ENCODE results near the gene SP5.

Gene SP5

GRCh38 chr2:170716851-170717598, 1.9 kb downstream of the SP5 start:
- H3K27ac ChIP-seq: no peak overlapping the region

GRCh38 chr2:170717599-170717963, 2.4 kb downstream of the SP5 start:
- TF ChIP-seq CTCF (conservative IDR thresholded peaks at IDR 0.05): no peak
- no peak overlapping the region for H3K27ac ChIP-seq

More at GRCh38 chr2:170716851-170717598, 1.9 kb downstream of the SP5 start:
- no peak for TF ChIP-seq CTCF (conservative IDR thresholded peaks at IDR 0.05)

- TF ChIP-seq CTCF (conservative IDR thresholded peaks at IDR 0.05): no peak
- no peak overlapping the region for H3K27ac ChIP-seq
Observed at GRCh38 chr2:170717991-170718589, 3.0 kb downstream of the SP5 start.

- H3K27ac ChIP-seq: no peak overlapping the region
- no peak for TF ChIP-seq CTCF (conservative IDR thresholded peaks at IDR 0.05)
Observed at GRCh38 chr2:170719810-170720209, 4.7 kb downstream of the SP5 start.

GRCh38 chr2:170721678-170722077, 6.5 kb downstream of the SP5 start:
- no peak overlapping the region for H3K27ac ChIP-seq
- TF ChIP-seq CTCF (conservative IDR thresholded peaks at IDR 0.05): no peak

GRCh38 chr2:170722301-170722700, 7.2 kb downstream of the SP5 start:
- no peak for TF ChIP-seq CTCF (conservative IDR thresholded peaks at IDR 0.05)
- no peak overlapping the region for H3K27ac ChIP-seq

GRCh38 chr2:170723446-170723958, 8.4 kb downstream of the SP5 start:
- H3K27ac ChIP-seq: no peak overlapping the region
- TF ChIP-seq CTCF (conservative IDR thresholded peaks at IDR 0.05): no peak
